GM20431 (cell line): ENCODE data around the gene TPGS2.

Experiments used
- in situ Hi-C: fragments of 300-500 bp; cut with MseI, MboI; formaldehyde crosslinking; loops from one replicate; pipeline ENCODE4 v1.15.0; 2020; ENCODE audit warnings: low sequenced_read_pairs; ENCODE audit not compliant: unreplicated experiment

Gene TPGS2

DNA sequence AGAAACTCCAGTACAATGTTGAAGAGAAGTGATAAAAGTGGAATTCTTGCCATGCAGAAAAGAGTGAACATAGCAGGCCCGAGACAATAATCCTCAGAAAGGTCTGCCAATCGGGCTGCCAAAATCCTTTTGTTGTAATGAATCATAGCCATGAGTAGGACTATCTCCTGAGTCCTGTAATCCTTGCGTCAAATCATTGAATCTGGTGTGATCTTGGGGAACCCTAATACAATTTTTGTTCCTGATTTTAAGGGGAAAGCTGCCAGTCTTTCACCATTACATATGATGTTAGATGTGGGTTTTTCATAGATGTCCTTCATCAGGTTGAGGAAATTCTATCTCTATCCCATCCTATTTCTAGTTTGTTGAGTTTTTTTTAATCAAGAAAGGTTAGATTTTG lies 2.2 kb downstream of the TPGS2 start:
- in situ Hi-C loops: no loop called here

DNA sequence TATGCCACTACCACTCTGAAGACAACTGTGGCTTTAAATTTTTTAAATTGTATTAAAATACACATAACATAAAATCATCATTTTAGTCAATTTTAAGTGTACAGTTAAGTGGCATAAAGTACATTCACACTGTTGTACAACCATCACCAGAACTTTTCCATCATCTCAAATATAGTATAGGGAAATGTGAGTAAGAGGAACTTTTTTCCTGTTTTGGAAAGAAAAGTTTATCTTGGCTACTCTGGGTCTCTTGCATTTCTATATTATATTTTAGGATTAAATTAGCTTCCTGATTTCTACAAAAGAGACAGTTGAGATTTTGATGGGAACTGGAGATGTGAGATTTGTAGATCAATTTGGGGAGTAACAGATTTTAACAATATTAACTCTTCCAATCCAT lies 3.3 kb downstream of the TPGS2 start:
- in situ Hi-C loops: no loop called here

DNA sequence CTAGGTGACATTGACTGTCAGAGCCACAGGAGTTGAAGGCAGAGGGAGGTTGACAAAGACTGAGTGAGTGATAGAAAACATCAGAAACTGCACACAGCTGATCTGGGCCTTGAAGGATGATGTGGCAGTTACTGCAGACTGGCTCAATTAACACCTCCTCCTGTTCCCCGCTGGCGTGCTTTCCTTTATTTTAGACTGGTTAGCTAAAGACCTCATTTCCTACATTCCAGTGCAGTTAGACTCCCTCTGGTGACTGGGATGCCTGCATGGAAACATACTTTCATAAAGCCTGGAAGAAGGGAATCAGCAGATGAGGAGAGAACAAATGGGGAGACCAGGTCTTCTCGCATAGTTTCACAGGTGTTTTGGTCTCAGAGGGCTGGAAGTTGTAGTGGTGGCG lies 7.1 kb downstream of the TPGS2 start:
- in situ Hi-C loops: loop anchor here (25.0 kb wide), 1 partner anchor 134 kb away; no protein-coding TSS in a partner anchor

DNA sequence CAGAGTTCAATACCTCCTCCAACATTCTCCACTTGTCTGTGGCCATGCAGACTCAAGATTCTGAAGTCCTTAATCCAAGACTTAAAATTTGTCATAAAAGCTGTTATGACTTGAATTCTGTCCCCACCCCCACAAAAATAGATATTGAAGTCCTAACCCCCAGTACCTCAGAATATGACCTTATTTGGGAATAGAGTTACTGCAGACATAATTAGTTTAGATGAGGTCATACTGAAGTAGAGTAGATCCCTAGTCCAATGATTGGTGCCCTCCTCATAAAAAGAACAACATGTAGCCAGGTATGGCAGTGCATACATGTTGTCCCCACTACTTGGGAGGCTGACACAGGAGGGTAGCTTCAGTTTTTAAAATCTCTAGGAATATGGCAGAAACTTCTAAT lies 9.2 kb downstream of the TPGS2 start:
- in situ Hi-C loops: loop anchor here (25.0 kb wide), 1 partner anchor 132 kb away; no protein-coding TSS in a partner anchor

DNA sequence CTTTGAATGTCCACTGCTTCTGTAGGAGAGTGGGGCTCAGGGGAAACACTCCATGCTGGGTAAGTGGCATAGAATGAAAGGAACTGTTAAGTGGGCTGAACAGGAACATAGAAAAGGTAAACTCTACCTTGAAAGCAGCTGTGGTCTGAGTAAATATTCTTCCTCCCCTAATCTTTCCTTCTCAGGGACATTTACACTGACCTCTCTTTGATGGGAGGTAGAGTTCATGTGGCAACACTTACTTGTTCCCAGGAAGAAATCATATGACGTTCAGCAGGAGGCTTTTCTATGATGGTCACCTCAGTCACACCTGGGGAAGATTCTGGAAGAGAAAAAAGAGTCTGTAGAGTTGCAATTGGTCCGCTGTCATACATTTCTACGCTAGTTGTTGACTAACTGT lies 10.2 kb downstream of the TPGS2 start:
- in situ Hi-C loops: loop anchor here (25.0 kb wide), 1 partner anchor 131 kb away; no protein-coding TSS in a partner anchor

DNA sequence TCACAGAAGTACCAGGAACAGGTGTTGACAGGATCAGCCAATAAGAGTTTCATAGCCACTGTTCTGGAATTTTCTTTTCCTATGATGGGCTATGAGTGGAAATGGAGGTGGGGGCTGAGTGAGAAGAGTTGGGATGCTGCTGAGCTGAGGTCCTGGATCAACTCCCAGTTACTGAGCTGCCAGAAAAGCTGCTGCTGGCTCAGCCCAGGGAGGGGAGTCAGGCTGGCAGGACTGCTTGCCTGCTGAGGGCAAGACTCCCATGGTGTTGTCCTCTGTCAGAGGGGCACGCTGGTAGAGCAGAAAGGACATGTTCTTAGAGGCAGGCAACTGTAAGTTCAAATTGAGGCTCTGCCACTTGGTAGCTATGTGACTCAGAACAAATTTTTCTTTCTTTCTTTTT lies 11.8 kb downstream of the TPGS2 start:
- in situ Hi-C loops: loop anchor here (25.0 kb wide), 1 partner anchor 130 kb away; no protein-coding TSS in a partner anchor

DNA sequence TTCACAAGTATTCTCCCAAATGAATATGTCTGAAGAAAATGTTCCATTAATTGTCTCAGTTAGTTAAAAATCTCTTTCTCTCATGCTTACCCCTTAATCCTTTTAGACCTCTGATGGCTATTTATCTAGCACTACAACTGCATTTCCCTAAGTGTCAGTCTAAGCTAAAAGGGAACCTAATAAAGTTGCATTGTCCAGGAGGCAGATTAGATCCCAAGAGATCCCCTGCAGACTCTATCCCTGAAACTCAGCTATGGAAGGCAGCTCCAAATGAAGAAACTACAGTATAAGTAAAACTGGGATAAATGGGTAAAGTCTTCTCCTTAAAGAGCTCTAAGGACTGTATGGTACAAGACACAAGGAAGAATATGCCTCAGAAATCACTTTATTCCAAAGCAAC lies 12.7 kb downstream of the TPGS2 start:
- in situ Hi-C loops: loop anchor here (25.0 kb wide), 1 partner anchor 129 kb away; no protein-coding TSS in a partner anchor

DNA sequence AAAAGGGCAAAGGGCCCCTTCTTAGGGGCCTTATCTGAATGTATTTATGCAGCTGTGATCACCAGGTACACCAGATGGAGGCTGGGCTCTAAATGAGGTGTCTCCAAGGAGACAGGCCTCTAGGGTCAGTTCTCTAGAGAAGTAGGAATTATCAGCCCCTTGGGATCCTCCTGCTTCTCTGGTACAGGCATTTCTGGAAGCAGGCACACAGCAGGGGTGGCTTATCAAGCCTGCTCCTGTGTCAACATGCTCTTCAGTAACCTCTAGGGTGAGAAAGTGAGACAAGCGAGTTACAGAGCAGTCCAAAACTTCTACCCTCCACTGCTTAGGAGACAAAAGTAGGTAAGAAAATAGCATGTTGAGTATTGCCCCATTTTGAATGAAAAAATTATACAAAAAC lies 13.8 kb downstream of the TPGS2 start:
- in situ Hi-C loops: loop anchor here (25.0 kb wide), 1 partner anchor 128 kb away; no protein-coding TSS in a partner anchor

DNA sequence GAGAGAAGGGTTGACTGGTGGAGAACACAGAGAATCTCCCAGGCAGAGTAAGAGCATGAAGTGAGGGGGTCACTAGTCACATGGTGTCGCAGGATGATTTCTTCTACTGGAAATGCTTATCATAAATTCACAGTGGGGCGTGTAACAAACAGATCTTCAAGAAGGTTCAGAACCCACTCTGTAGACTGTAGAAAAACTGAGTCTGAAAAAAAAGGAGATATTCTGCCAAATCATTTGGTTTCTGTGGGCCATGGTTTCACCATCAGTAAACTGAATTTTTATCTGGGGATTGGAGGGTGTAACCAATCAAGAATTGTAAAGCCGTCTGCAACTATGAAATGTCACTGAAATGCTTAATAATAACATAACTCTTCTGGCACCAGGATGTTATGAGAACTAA lies 15.0 kb downstream of the TPGS2 start:
- in situ Hi-C loops: loop anchor here (25.0 kb wide), 1 partner anchor 127 kb away; no protein-coding TSS in a partner anchor

DNA sequence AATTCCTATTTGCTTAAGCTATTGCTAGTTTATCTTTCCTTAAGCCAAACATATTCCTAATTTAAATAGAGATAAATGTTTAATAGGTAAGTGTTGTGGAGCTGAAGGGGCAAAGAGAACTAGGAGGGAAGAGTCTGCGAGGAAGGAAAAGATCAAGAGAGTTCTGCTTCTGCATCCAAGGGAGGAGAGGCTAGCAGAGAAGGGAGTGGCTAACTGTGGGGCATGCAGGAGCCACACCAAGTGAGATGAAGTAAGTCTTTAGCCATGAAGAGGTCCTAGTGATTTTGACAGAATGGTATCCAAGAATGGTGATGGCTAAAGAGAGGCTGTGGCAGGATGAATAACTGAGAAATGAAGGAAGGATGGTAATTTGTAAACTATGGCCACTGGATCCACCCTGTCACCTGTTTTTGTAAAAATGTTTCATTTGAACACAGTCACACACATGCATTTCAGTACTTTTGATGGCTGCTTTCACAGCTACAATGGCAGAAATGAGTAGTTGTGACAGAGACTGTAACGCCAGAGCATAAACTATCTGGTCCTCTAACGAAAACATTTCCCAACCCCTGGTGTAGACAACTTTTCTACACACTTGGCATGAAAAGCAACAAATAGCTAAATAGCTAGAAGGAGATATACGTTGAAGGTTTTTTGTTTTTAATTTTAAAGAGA lies 15.6 kb downstream of the TPGS2 start:
- in situ Hi-C loops: loop anchor here (25.0 kb wide), 1 partner anchor 126 kb away; no protein-coding TSS in a partner anchor

DNA sequence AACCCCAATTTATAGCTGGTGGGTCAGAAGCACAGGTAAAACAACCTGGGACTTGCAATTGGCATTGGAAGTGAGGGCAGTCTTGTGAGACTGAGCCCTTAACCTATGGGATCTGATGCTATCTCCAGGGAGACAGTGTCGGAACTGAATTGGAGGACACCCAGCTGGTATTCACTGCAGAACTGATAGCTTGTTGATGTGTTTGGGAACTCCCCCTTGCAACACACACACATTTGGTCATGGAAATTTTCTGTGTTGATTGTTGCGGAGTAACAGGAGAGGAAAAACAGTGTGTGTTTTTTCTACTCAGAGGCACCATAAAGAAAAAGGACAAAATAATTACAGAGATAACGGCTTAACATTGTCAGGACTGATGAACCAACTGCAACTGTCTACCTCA lies 16.1 kb downstream of the TPGS2 start:
- in situ Hi-C loops: loop anchor here (25.0 kb wide), 1 partner anchor 125 kb away; no protein-coding TSS in a partner anchor

DNA sequence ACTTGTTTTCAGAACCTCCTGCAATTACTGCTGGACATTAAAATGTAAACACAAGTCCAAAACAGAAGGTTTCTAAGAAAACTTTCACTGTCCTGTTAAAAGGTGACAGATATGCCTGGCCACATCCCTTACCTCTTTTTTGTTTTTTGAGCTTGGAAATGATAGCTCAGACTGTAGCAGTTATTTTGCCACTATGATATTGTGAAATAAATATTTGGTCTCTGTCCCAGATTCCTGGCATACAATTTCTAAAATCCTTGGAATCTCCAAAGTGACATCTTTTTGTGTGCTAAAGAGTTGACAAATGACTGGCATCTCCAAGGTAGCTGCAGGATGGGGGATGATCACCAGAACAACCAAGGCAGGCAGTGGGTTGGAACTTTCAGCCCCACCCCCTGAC lies 16.8 kb downstream of the TPGS2 start:
- in situ Hi-C loops: loop anchor here (25.0 kb wide), 1 partner anchor 125 kb away; no protein-coding TSS in a partner anchor

DNA sequence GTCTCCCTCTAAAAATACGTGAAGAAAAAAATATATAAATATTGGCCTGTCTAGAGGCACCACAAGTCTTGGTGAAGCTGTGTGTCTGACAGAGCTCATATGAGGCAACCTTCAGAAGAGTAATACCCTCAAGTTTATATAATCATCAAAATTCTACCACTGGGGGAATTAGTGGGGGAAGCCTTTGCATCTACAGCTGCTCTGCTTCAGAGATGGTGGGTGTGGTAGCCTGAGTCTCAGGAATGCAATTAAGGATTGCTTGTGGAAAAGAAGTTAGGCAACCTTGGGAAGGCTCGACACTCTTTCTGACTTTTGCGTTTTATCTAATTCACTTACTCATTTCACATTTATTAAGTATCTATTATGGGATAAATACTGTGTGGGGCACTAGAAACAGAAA lies 17.4 kb downstream of the TPGS2 start:
- in situ Hi-C loops: loop anchor here (25.0 kb wide), 1 partner anchor 124 kb away; no protein-coding TSS in a partner anchor

DNA sequence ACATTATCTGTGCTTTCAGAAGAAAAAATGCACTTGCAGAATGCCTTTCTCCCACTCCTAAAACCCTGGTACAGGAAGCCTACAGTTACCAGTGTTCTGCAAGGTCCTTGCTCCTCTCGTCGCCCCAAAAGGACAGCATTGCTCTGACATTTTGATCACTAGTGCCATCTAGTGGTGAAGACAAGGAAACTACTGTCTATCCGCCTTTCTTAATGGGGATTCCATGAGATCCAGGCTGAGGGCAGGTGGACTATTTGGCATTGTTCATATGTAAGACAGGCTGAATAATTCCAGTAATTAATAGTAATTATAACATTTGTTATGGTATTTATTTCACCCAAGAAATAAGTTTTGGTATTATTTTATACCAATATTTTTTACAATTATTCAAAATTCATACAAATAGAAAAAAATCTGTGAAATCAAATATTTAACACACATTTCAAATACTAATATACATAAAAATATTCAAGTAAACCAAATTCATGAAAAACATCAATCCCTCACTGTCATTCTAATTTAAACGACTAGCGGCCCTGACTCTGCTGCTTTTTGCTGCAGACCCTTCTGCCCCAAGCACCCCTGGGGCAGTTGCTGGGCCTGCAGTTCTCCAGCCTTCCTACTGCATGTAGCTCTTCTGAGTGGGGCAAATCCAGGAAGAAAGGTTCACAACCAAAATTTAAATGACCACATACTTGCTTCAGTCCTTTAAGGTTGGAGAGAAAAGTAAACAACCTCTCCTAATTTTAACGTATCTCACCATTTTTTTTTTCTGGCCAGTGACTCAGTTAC lies 19.0 kb downstream of the TPGS2 start:
- in situ Hi-C loops: loop anchor here (25.0 kb wide), 1 partner anchor 122 kb away; no protein-coding TSS in a partner anchor

DNA sequence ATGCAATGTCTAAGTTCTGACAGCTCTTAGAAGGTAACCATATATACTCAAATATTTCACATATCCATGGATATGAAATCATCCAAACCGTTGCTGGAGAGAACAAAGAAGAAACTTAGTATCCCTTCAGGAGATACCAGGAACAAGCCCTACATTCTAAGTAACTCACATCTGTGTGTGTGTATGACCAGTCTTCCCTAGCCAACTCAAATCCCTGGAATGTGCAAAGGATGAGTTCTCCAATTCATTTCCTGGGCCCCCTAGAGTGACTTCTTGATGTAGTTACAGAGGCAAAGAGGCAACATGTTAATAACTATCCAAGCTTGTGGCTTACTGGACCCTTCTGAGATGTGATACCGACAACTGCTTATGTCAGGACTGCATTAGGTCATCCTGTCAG lies 20.1 kb downstream of the TPGS2 start:
- in situ Hi-C loops: loop anchor here (25.0 kb wide), 1 partner anchor 121 kb away; no protein-coding TSS in a partner anchor

DNA sequence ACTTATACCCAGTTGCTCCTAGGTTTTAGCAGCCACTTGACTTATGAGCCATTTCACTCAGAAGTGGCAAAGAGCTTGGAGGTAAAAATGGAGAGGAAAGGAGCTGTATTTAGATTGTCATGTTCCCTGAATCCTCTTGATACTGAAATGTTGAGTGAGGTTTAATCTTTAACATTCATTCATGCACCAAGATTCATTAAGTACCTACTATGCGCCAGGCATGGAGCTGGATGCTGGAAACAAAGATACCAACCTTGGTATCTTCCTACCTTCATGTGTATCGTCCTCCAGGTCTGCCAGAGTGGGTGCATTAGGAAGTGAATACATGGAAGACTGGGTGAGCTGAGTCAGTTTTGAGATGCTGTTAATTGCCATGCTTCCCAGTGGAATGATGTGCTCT lies 23.7 kb downstream of the TPGS2 start:
- in situ Hi-C loops: loop anchor here (25.0 kb wide), 1 partner anchor 118 kb away; no protein-coding TSS in a partner anchor

DNA sequence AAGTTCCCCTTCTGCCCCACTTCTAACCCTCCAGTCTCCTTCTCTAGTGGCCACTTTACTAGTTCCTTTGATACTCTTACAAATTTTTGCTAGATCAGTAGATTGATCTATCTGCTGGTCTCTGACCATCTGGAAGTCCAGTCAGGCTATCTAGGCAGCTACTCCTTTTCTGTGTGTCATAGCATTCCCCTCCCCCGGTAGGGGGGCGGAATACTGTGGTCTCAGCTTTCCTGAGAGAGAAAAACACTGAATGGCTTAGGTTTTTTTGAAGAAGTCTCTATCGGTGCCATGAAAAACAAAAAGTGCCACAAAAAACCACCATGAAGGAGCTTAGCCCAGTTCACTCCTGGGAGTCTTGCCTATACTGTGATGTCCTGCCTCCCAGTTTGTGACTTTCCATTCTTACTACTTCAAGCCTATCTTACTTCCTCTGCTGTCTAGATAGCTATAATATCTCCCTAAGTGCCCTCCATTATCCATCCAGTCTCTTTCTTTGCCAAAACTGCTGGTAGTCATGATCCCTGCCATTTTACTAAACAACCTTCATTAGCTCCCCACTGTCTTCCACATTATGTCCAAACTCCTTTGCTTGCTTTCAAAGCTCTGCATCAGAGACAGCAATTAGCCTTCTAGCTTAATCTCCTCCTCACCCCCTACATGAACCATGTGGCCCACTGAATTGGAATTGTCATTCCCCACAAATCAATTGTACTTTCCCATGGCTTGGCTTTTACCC lies 29.9 kb downstream of the TPGS2 start:
- in situ Hi-C loops: no loop called here

DNA sequence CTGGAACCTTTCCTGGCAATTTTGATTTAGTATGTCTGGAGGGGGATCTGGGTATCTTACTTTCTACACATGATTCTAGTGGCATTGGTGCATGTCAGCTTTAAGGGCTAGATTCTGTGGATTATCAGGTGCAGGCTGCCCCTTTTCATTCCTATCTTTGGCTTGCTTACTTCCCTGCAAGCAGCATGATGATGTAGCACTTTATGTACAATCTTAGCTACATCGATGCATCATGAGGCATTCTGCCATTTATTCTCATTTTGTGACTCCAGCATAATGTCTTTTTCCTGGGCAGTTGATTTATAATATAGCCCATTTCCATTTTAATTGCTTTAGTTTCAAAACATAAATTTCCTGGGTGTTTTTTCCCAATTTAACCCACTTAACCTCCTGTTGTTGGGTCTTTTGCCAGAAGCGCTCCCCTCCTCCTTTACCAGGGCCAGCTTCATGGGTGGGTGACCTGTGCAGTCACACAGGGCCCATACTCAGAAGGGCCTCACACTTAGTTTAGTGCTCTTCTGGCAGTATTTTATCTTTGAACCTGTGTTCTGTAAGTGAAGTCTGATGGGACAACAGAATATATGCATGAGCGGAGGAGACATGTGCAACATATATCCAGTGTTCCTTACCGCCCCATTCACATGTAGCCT lies 36.0 kb downstream of the TPGS2 start:
- in situ Hi-C loops: no loop called here

DNA sequence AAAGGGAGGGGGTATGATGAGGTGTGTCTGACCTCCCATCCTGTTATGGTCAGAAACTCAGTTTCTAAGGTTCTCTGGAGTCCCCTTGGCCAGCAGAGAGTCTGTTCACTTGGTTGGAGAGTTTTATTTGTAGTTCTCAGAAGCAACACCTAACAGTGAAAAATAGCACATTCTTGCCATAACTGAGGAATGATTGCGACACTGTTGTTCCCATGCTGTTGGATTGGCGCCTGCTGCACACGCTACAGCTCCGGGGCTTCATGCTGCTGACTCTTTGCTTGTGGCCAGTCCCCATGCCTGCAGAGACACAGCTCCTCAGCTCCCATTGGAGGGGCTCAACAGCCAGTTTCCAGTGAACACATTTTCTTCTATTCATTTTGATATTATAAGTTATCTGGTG lies 42.1 kb downstream of the TPGS2 start:
- in situ Hi-C loops: no loop called here

DNA sequence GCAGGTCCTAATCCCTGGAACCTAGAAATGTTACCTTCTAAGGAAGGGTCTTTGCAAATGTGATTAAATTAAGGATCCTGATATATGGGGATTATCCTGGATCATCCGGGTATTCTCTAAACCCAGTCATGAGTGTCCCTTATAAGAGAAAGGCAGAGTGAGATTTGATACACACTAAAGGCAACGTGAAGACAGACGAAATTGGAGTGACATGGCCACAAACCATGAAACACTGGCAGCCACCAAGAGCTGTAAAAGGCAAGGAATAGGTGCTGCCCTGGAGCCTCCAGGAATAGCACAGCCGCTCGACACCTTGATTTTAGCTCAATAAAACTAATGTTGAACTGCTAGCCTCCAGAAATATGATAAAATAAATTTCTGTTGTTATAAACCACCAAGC lies 45.0 kb downstream of the TPGS2 start:
- in situ Hi-C loops: no loop called here
